Measurements from ENCODE around the gene TMEM119.
"Not testable (repeated sequence)": the region's sequence is repeated elsewhere in the genome, so short reads cannot be mapped to it uniquely, and the experiment has no call there.

The TMEM119 gene

GRCh38 chr12:108638997-108639822 is 41.3 kb upstream of the TMEM119 start:
- peak overlapping the region; percentile 3 to 44 for H3K27ac Mint-ChIP-seq
- ATAC-seq (replicated peaks): no peak

GRCh38 chr12:108638141-108638827 is 40.4 kb upstream of the TMEM119 start:
- H3K27ac Mint-ChIP-seq: no peak overlapping the region
- no peak overlapping the region for H3K4me3 Mint-ChIP-seq
- H3K36me3 Mint-ChIP-seq (ENCODE audit: insufficient read depth): peaks cover 20% of the 10 kb centered on the region
- no peaks in the 10 kb centered on the region for H3K27me3 Mint-ChIP-seq
- ATAC-seq (replicated peaks): no peak
- DNase-seq: no peak
- H3K4me1 Mint-ChIP-seq (ENCODE audit: low read depth in 2 of 2): peaks cover 30 to 31% of the 10 kb centered on the region in 2 donors
- H3K9me3 Mint-ChIP-seq: no peaks in the 10 kb centered on the region

More at GRCh38 chr12:108638997-108639822, 41.3 kb upstream of the TMEM119 start:
- no peak for DNase-seq
- peaks cover 11% of the 10 kb centered on the region for H3K36me3 Mint-ChIP-seq (ENCODE audit: insufficient read depth)
- H3K9me3 Mint-ChIP-seq: no peaks in the 10 kb centered on the region
- no peak overlapping the region for H3K4me3 Mint-ChIP-seq
- H3K4me1 Mint-ChIP-seq (ENCODE audit: low read depth in 2 of 2): peaks cover 22 to 25% of the 10 kb centered on the region in 2 donors
- H3K27me3 Mint-ChIP-seq: no peaks in the 10 kb centered on the region

GRCh38 chr12:108637222-108637971 is 39.5 kb upstream of the TMEM119 start:
- H3K4me3 Mint-ChIP-seq: no peak overlapping the region
- no peaks in the 10 kb centered on the region for H3K9me3 Mint-ChIP-seq
- H3K27me3 Mint-ChIP-seq: no peaks in the 10 kb centered on the region
- ATAC-seq (replicated peaks): no peak
- H3K36me3 Mint-ChIP-seq (ENCODE audit: insufficient read depth): peaks cover 27% of the 10 kb centered on the region
- H3K27ac Mint-ChIP-seq: peak overlapping the region in 1 of 2 donors; percentile 54
- no peak for DNase-seq
- H3K4me1 Mint-ChIP-seq (ENCODE audit: low read depth in 2 of 2): peaks cover 31 to 36% of the 10 kb centered on the region in 2 donors

GRCh38 chr12:108635997-108636808 is 38.3 kb upstream of the TMEM119 start:
- peaks cover 33 to 45% of the 10 kb centered on the region in 2 donors for H3K4me1 Mint-ChIP-seq (ENCODE audit: low read depth in 2 of 2)
- H3K4me3 Mint-ChIP-seq: peak overlapping the region; percentile 81 to 94
- ATAC-seq (replicated peaks): no peak
- DNase-seq: no peak
- peaks cover 39% of the 10 kb centered on the region for H3K36me3 Mint-ChIP-seq (ENCODE audit: insufficient read depth)
- no peaks in the 10 kb centered on the region for H3K27me3 Mint-ChIP-seq
- H3K9me3 Mint-ChIP-seq: no peaks in the 10 kb centered on the region
- peak overlapping the region; percentile 94 to 99 for H3K27ac Mint-ChIP-seq

GRCh38 chr12:108635201-108635996 is 37.5 kb upstream of the TMEM119 start:
- Mint-ChIP-seq H3K9me3 (no peaks in the 10 kb centered on the region), H3K27me3 (no peaks in the 10 kb centered on the region), H3K36me3 (ENCODE audit: insufficient read depth) (peaks cover 45% of the 10 kb centered on the region), H3K4me1 (ENCODE audit: low read depth in 2 of 2) (peaks cover 39 to 49% of the 10 kb centered on the region in 2 donors), H3K4me3 (peak overlapping the region; percentile 81 to 94), H3K27ac (peak overlapping the region; percentile 94 to 99)
- ATAC-seq (replicated peaks): peak; percentile 33
- DNase-seq: peak; percentile 56 to 65 (median 56)

- H3K9me3 Mint-ChIP-seq: no peaks in the 10 kb centered on the region
- peak in 1 of 3 experiments; percentile 41 for DNase-seq
Observed at GRCh38 chr12:108634341-108634751, 36.5 kb upstream of the TMEM119 start.

GRCh38 chr12:108633534-108634248 is 35.8 kb upstream of the TMEM119 start, which contains the start of gene SELPLG:
SELPLG (minus strand) TSS chr12:108633894; CDS start chr12:108624307, 9,587 bp downstream.
- H3K4me1 Mint-ChIP-seq (ENCODE audit: low read depth in 2 of 2): peaks cover 52 to 60% of the 10 kb centered on the region in 2 donors
- DNase-seq (peak; percentile 85 to 88 (median 87)), ATAC-seq (replicated peaks) (peak; percentile 70)

More at GRCh38 chr12:108634341-108634751, 36.5 kb upstream of the TMEM119 start:
- Mint-ChIP-seq H3K36me3 (ENCODE audit: insufficient read depth) (peaks cover 55% of the 10 kb centered on the region), H3K27ac (peak overlapping the region; percentile 94 to 99), H3K27me3 (no peaks in the 10 kb centered on the region), H3K4me1 (ENCODE audit: low read depth in 2 of 2) (peaks cover 48 to 57% of the 10 kb centered on the region in 2 donors), H3K4me3 (peak overlapping the region; percentile 81 to 94)
- ATAC-seq (replicated peaks): no peak

GRCh38 chr12:108633081-108633533 is 35.2 kb upstream of the TMEM119 start:
- Mint-ChIP-seq H3K4me3 (peak overlapping the region; percentile 81 to 94), H3K36me3 (ENCODE audit: insufficient read depth) (peaks cover 67% of the 10 kb centered on the region), H3K4me1 (ENCODE audit: low read depth in 2 of 2) (peaks cover 58 to 65% of the 10 kb centered on the region in 2 donors), H3K27ac (peak overlapping the region; percentile 94 to 99), H3K27me3 (no peaks in the 10 kb centered on the region), H3K9me3 (no peaks in the 10 kb centered on the region)
- DNase-seq (no peak), ATAC-seq (replicated peaks) (no peak)

More at GRCh38 chr12:108633534-108634248, 35.8 kb upstream of the TMEM119 start, which contains the start of gene SELPLG:
- peak within 1 kb of the TSS; percentile 94 to 99 for H3K27ac Mint-ChIP-seq
- H3K4me3 Mint-ChIP-seq: peak within 1 kb of the TSS; percentile 81 to 94
- no peaks in the 10 kb centered on the region for H3K27me3 Mint-ChIP-seq
- H3K36me3 Mint-ChIP-seq (ENCODE audit: insufficient read depth): peaks cover 61% of the 10 kb centered on the region
- H3K9me3 Mint-ChIP-seq: no peaks in the 10 kb centered on the region

GRCh38 chr12:108631261-108631660 is 33.4 kb upstream of the TMEM119 start:
- DNase-seq; H3K9me3 Mint-ChIP-seq; ATAC-seq (replicated peaks); H3K27me3 Mint-ChIP-seq: not testable (repeated sequence)
- H3K4me3 Mint-ChIP-seq: peak overlapping the region; percentile 81 to 94
- H3K4me1 Mint-ChIP-seq (ENCODE audit: low read depth in 2 of 2): peaks cover 62 to 72% of the 10 kb centered on the region in 2 donors
- H3K27ac Mint-ChIP-seq: peak overlapping the region; percentile 94 to 99
- peaks cover 79% of the 10 kb centered on the region for H3K36me3 Mint-ChIP-seq (ENCODE audit: insufficient read depth)

GRCh38 chr12:108630481-108631207 is 32.8 kb upstream of the TMEM119 start:
- Mint-ChIP-seq H3K36me3 (ENCODE audit: insufficient read depth) (peaks cover 85% of the 10 kb centered on the region), H3K4me3 (peak overlapping the region; percentile 81 to 94), H3K27me3 (no peaks in the 10 kb centered on the region), H3K9me3 (no peaks in the 10 kb centered on the region), H3K4me1 (ENCODE audit: low read depth in 2 of 2) (peaks cover 60 to 70% of the 10 kb centered on the region in 2 donors), H3K27ac (peak overlapping the region; percentile 94 to 99)
- ATAC-seq (replicated peaks) (no peak), DNase-seq (peak; percentile 30 to 42 (median 33))

Data from effector memory CD8-positive, alpha-beta T cell (primary cell).